WTC11 (cell line): Measurements from ENCODE around the gene ZBTB25. TPM values are rescaled to one million over a fixed set of nuclear protein-coding genes. Genes with fewer than 3 reads are reported as not detected.

Experiments used
- ATAC-seq: fragments of 200-7000 bp; cut with Tn5 transposase; 2 replicates; pipeline ENCODE4 v1.10.0; 2021; ENCODE audit warnings: mild to moderate bottlenecking, moderate library complexity
- CTCF ChIA-PET: fragments of 300-600 bp; sonication (Branson Sonifier 250); formaldehyde crosslinking; loops from one replicate; lab custom pipeline; 2021; ENCODE audit warnings: antibody characterized with exemption; lab: Charles Lee
- POLR2A ChIA-PET: fragments of 350-600 bp; sonication (Branson Sonifier 250); formaldehyde crosslinking; loops from one replicate; lab custom pipeline; 2021; ENCODE audit warnings: antibody characterized with exemption; lab: Charles Lee
- DNase-seq: peaks from one replicate; pipeline ENCODE4 v3.0.0; 2021; ENCODE audit warnings: low spot score
- H3K27ac Mint-ChIP-seq: 2 replicates; pipeline ENCODE4 v1.8.0; 2021; ENCODE audit warnings: mixed read lengths
- H3K27me3 Mint-ChIP-seq: 2 replicates; pipeline ENCODE4 v1.8.0; 2021; ENCODE audit warnings: low read depth, mild to moderate bottlenecking, moderate library complexity, mixed read lengths
- H3K36me3 Mint-ChIP-seq: 2 replicates; pipeline ENCODE4 v1.8.0; 2021; ENCODE audit warnings: mixed read lengths
- H3K4me1 Mint-ChIP-seq: 2 replicates; pipeline ENCODE4 v1.8.0; 2022; ENCODE audit warnings: mixed read lengths
- H3K4me3 Mint-ChIP-seq: 2 replicates; pipeline ENCODE4 v1.8.0; 2021; ENCODE audit warnings: mild to moderate bottlenecking, moderate library complexity, mixed read lengths
- H3K9me3 Mint-ChIP-seq: 2 replicates; pipeline ENCODE4 v1.8.0; 2021; ENCODE audit warnings: mixed read lengths
- AFF4 ChIP-seq: sonication (generic); formaldehyde crosslinking; IDR thresholded peaks from 2 replicates; pipeline ENCODE4 v1.8.1; 2023; ENCODE audit warnings: mild to moderate bottlenecking, missing genetic modification reagents, borderline replicate concordance
- ATF3 ChIP-seq: sonication (generic); formaldehyde crosslinking; conservative IDR thresholded peaks from 2 replicates; pipeline ENCODE4 v1.8.1; 2022; ENCODE audit warnings: mild to moderate bottlenecking, missing genetic modification reagents
- ATF6 ChIP-seq: sonication (generic); formaldehyde crosslinking; IDR thresholded peaks from 2 replicates; pipeline ENCODE4 v1.8.1; 2023; ENCODE audit warnings: mild to moderate bottlenecking, missing genetic modification reagents
- E2F5 ChIP-seq: sonication (generic); formaldehyde crosslinking; IDR thresholded peaks from 2 replicates; pipeline ENCODE4 v1.8.1; 2022; ENCODE audit warnings: mild to moderate bottlenecking, moderate library complexity, missing genetic modification reagents
- EMX1 ChIP-seq: fragments of 250-450 bp; sonication (Bioruptor Pico); IDR thresholded peaks from 2 replicates; pipeline ENCODE4 v1.8.0; 2021; ENCODE audit warnings: mild to moderate bottlenecking
- ERG ChIP-seq: fragments of 250-450 bp; sonication (Bioruptor Pico); IDR thresholded peaks from 2 replicates; pipeline ENCODE4 v1.8.0; 2021; ENCODE audit warnings: mild to moderate bottlenecking
- FOXP1 ChIP-seq: sonication (generic); formaldehyde crosslinking; IDR thresholded peaks from 2 replicates; pipeline ENCODE4 v1.8.0; 2022; ENCODE audit warnings: missing genetic modification reagents, mild to moderate bottlenecking, moderate library complexity, borderline replicate concordance
- GABPB1 ChIP-seq: sonication (generic); formaldehyde crosslinking; IDR thresholded peaks from 2 replicates; pipeline ENCODE4 v1.8.1; 2023; ENCODE audit warnings: mild to moderate bottlenecking, missing genetic modification reagents
- IRF1 ChIP-seq: sonication (generic); formaldehyde crosslinking; IDR thresholded peaks from 2 replicates; pipeline ENCODE4 v1.8.0; 2023; ENCODE audit warnings: missing genetic modification reagents
- NFE2L1 ChIP-seq: sonication (generic); formaldehyde crosslinking; IDR thresholded peaks from 2 replicates; pipeline ENCODE4 v1.8.1; 2023; ENCODE audit warnings: missing genetic modification reagents
- SMAD4 ChIP-seq: sonication (generic); formaldehyde crosslinking; IDR thresholded peaks from 2 replicates; pipeline ENCODE4 v1.8.0; 2022; ENCODE audit warnings: mild to moderate bottlenecking, missing genetic modification reagents
- TEAD1 ChIP-seq: sonication (generic); formaldehyde crosslinking; IDR thresholded peaks from 2 replicates; pipeline ENCODE4 v1.8.0; 2022; ENCODE audit warnings: mild to moderate bottlenecking, missing genetic modification reagents
- TP53 ChIP-seq: sonication (generic); formaldehyde crosslinking; IDR thresholded peaks from 2 replicates; pipeline ENCODE4 v1.8.1; 2023; ENCODE audit warnings: mild to moderate bottlenecking, missing genetic modification reagents
- ZNF317 ChIP-seq: sonication (generic); formaldehyde crosslinking; IDR thresholded peaks from 2 replicates; pipeline ENCODE4 v1.8.1; 2023; ENCODE audit warnings: low read depth, mild to moderate bottlenecking, moderate library complexity, missing genetic modification reagents, borderline replicate concordance
- ZNF416 ChIP-seq: fragments of 250-450 bp; sonication (Bioruptor Pico); IDR thresholded peaks from 2 replicates; pipeline ENCODE4 v1.9.0; 2021; ENCODE audit warnings: mild to moderate bottlenecking, inconsistent platforms
- ZNF532 ChIP-seq: fragments of 250-450 bp; sonication (Bioruptor Pico); IDR thresholded peaks from 2 replicates; pipeline ENCODE4 v1.9.0; 2021; ENCODE audit warnings: mild to moderate bottlenecking, borderline replicate concordance
- ZSCAN18 ChIP-seq: fragments of 250-450 bp; sonication (Bioruptor Pico); IDR thresholded peaks from 2 replicates; pipeline ENCODE4 v2.1.2; 2022; ENCODE audit warnings: mild to moderate bottlenecking, moderate library complexity
- total RNA-seq: library from RNA; stranded (reverse); gene quantifications from 3 replicates; pipeline ENCODE4 v1.2.3, GENCODE V29; 2021

The ZBTB25 gene
- total RNA-seq, 1 experiment from 2014 or later, result 11.9 TPM

GRCh38 chr14:64440494-64440893 lies 63.1 kb downstream of the ZBTB25 start:
- ATAC-seq (no peak), DNase-seq (no peak)
- Mint-ChIP-seq H3K4me1 (no peaks in the 10 kb centered on the region), H3K27ac (no peak overlapping the region), H3K36me3 (peaks cover 85% of the 10 kb centered on the region), H3K27me3 (no peaks in the 10 kb centered on the region), H3K9me3 (no peaks in the 10 kb centered on the region), H3K4me3 (no peak overlapping the region)
- no peak for TF ChIP-seq NFE2L1 (CRISPR knock-in tag)
- TF ChIP-seq SMAD4 (CRISPR knock-in tag), result no peak
- TF ChIP-seq EMX1 (CRISPR knock-in tag), result no peak
- TF ChIP-seq AFF4 (CRISPR knock-in tag), result no peak
- no peak for TF ChIP-seq ZSCAN18 (CRISPR knock-in tag)
- TF ChIP-seq E2F5 (CRISPR knock-in tag), result no peak
- no peak for TF ChIP-seq ERG (CRISPR knock-in tag)
- TF ChIP-seq TP53, result no peak
- no peak for TF ChIP-seq IRF1 (CRISPR knock-in tag)
- POLR2A ChIA-PET, result no interaction called here
- CTCF ChIA-PET, result interaction anchor here (2.7 kb wide), 1 partner anchor 10 kb away, joined by 8 read pairs; no protein-coding TSS in a partner anchor

GRCh38 chr14:64439141-64439540 lies 64.5 kb downstream of the ZBTB25 start:
- TF ChIP-seq ZNF317 (CRISPR knock-in tag) (no peak), TEAD1 (CRISPR knock-in tag) (no peak), EMX1 (CRISPR knock-in tag) (no peak), ATF6 (CRISPR knock-in tag) (no peak), ZNF416 (no peak), ATF3 (CRISPR knock-in tag) (no peak), ZNF532 (CRISPR knock-in tag) (no peak), FOXP1 (CRISPR knock-in tag) (no peak), GABPB1 (no peak)
- Mint-ChIP-seq H3K27ac (no peak overlapping the region), H3K9me3 (no peaks in the 10 kb centered on the region), H3K36me3 (peaks cover 84% of the 10 kb centered on the region), H3K4me1 (no peaks in the 10 kb centered on the region), H3K4me3 (no peak overlapping the region), H3K27me3 (no peaks in the 10 kb centered on the region)
- POLR2A ChIA-PET, result no interaction called here
- no peak for ATAC-seq
- DNase-seq, result no peak
- CTCF ChIA-PET, result interaction anchor here (1.6 to 2.7 kb wide), 2 partner anchors 9 kb away, joined by 4 to 8 read pairs; no protein-coding TSS in a partner anchor
